IPS-11a (cell line): Measurements from ENCODE around the gene CTU2.

ENCODE experiments used
- H3K4me3 ChIP-seq: one replicate; pipeline ENCODE4 v1.5.1; 2013; ENCODE audit warnings: low read depth, low read length, control low read depth

Gene CTU2

GRCh38 chr16:88759976-88760350, 53.7 kb downstream of the CTU2 start:
- no peak overlapping the region for H3K4me3 ChIP-seq

GRCh38 chr16:88760424-88761142, 54.3 kb downstream of the CTU2 start:
- no peak overlapping the region for H3K4me3 ChIP-seq

GRCh38 chr16:88761143-88761534, 54.8 kb downstream of the CTU2 start:
- no peak overlapping the region for H3K4me3 ChIP-seq

GRCh38 chr16:88761830-88762229, 55.5 kb downstream of the CTU2 start:
- H3K4me3 ChIP-seq = no peak overlapping the region

GRCh38 chr16:88762258-88762870, 56.1 kb downstream of the CTU2 start:
- H3K4me3 ChIP-seq = no peak overlapping the region

GRCh38 chr16:88762941-88763340, 56.6 kb downstream of the CTU2 start:
- no peak overlapping the region for H3K4me3 ChIP-seq

- H3K4me3 ChIP-seq = no peak overlapping the region
Observed at GRCh38 chr16:88763502-88764053, 57.3 kb downstream of the CTU2 start.

- H3K4me3 ChIP-seq = no peak overlapping the region
Observed at GRCh38 chr16:88764080-88764479, 57.8 kb downstream of the CTU2 start.

GRCh38 chr16:88764913-88765349, 58.6 kb downstream of the CTU2 start:
- no peak overlapping the region for H3K4me3 ChIP-seq
